Panc1 (cell line): ENCODE measurements around the gene FAM50B. TPM values are rescaled to one million over a fixed set of nuclear protein-coding genes. Genes with fewer than 3 reads are reported as not detected.

Experiments
- ATAC-seq: fragments of 200-7000 bp; cut with Tn5 transposase; 2 replicates; pipeline ENCODE4 v1.9.1; 2020; ENCODE audit warnings: mild to moderate bottlenecking, moderate library complexity
- BruUV-seq: library from RNA; stranded (reverse); fragments of 400-500 nt; replicated peaks from 2 replicates; lab custom pipeline; 2021; lab: Mats Ljungman, UMichigan
- CTCF ChIA-PET: fragments of 300-600 bp; sonication (Branson Sonifier 250); formaldehyde crosslinking; loops from one replicate; lab custom pipeline; 2022; ENCODE audit warnings: antibody characterized with exemption; lab: Charles Lee
- POLR2A ChIA-PET: fragments of 300-600 bp; sonication (Branson Sonifier 250); formaldehyde crosslinking; loops from one replicate; lab custom pipeline; 2022; ENCODE audit warnings: antibody characterized with exemption; lab: Charles Lee
- DNase-seq: peaks from one replicate; pipeline ENCODE4 v3.0.0-alpha.2; 2010; ENCODE audit warnings: low read depth, low spot score
- H3K27ac ChIP-seq: 2 replicates; pipeline ENCODE4 v1.5.1; 2011; ENCODE audit warnings: mild to moderate bottlenecking, low read length, inconsistent platforms
- H3K27me3 ChIP-seq: fragments of 200-500 bp; sonication (Bioruptor generic); 2 replicates; pipeline ENCODE4 v1.6.0; 2014; ENCODE audit warnings: low read length, inconsistent platforms; ENCODE audit not compliant: control insufficient read depth, insufficient read depth
- H3K36me3 ChIP-seq: fragments of 200-500 bp; sonication (Bioruptor generic); 2 replicates; pipeline ENCODE4 v1.5.1; 2014; ENCODE audit warnings: inconsistent platforms, mild to moderate bottlenecking, low read length, moderate library complexity; ENCODE audit not compliant: control insufficient read depth, insufficient read depth
- H3K4me1 ChIP-seq: 2 replicates; pipeline ENCODE4 v1.5.1; 2011; ENCODE audit warnings: inconsistent platforms, mild to moderate bottlenecking, low read length, moderate library complexity; ENCODE audit not compliant: control insufficient read depth, insufficient read depth
- H3K4me3 ChIP-seq, 2 experiments: 2 replicates each; pipeline ENCODE4 v1.5.1; 2011 to 2012; ENCODE audit warnings: low read depth in 2 of 2, low read length in 2 of 2, mild to moderate bottlenecking in 2 of 2, inconsistent platforms in 1 of 2, moderate library complexity in 1 of 2
- H3K9me3 ChIP-seq: fragments of 200-500 bp; sonication (Bioruptor generic); 2 replicates; pipeline ENCODE4 v1.5.1; 2014; ENCODE audit warnings: low read depth, mild to moderate bottlenecking, inconsistent platforms, low read length, moderate library complexity; ENCODE audit not compliant: control insufficient read depth, insufficient read depth
- CTCF ChIP-seq: fragments of 450-650 bp; IDR thresholded peaks from 2 replicates; pipeline ENCODE4 v1.5.1; 2017; ENCODE audit warnings: mild to moderate bottlenecking
- POLR2AphosphoS5 ChIP-seq: IDR thresholded peaks from 2 replicates; pipeline ENCODE4 v1.6.1; 2012; ENCODE audit warnings: mild to moderate bottlenecking, low read depth, low read length, moderate library complexity
- SIN3A ChIP-seq: IDR thresholded peaks from 2 replicates; pipeline ENCODE4 v1.6.1; 2012; ENCODE audit warnings: low read depth, mild to moderate bottlenecking, low read length, moderate library complexity, borderline replicate concordance; ENCODE audit not compliant: insufficient read depth
- TCF7L2 ChIP-seq: IDR thresholded peaks from 2 replicates; pipeline ENCODE4 v1.6.1; 2011; ENCODE audit warnings: mild to moderate bottlenecking, low read depth, low read length, inconsistent platforms
- in situ Hi-C: cut with HindIII; loops from 2 replicates; pipeline ENCODE4 v1.10.0; 2016; ENCODE audit warnings: low sequenced_read_pairs, low pct_unique_long_range_greater_than_20kb
- intact Hi-C: fragments of 100-400 bp; cut with micrococcal nuclease; formaldehyde crosslinking; loops from one replicate; pipeline ENCODE4 v1.10.0; 2022; ENCODE audit not compliant: unreplicated experiment
- total RNA-seq: library from RNA; stranded (reverse); gene quantifications from one replicate; pipeline ENCODE4 v1.2.1, GENCODE V29; 2021; ENCODE audit not compliant: unreplicated experiment
- TF ChIP-seq, protein P1 (sequence below), 2 experiments: IDR thresholded peaks; 2 replicates each; pipeline ENCODE4 v1.6.1; 2011 to 2012; ENCODE audit warnings: low read depth in 2 of 2, control low read depth in 1 of 2, low read length in 1 of 2, mild to moderate bottlenecking in 1 of 2, moderate library complexity in 1 of 2; ENCODE audit not compliant: insufficient read depth in 1 of 2

FAM50B gene
- total RNA-seq, 1 experiment from 2014 or later = not detected

GRCh38 chr6:3836566-3836965, 12.6 kb upstream of the FAM50B start:
- no TSS peak for BruUV-seq
- Histone ChIP-seq H3K4me3 (no peak overlapping the region), H3K36me3 (no peaks in the 10 kb centered on the region), H3K9me3 (no peaks in the 10 kb centered on the region), H3K27ac (no peak overlapping the region), H3K4me1 (peaks cover 7% of the 10 kb centered on the region), H3K27me3 (no peaks in the 10 kb centered on the region)
- in situ Hi-C loops = no loop called here
- DNase-seq (no peak), ATAC-seq (no peak)
- TF ChIP-seq CTCF = no peak
- TF ChIP-seq POLR2AphosphoS5 = no peak
- no peak for TF ChIP-seq TCF7L2
- no peak for TF ChIP-seq SIN3A
- TF ChIP-seq, protein P1, sequence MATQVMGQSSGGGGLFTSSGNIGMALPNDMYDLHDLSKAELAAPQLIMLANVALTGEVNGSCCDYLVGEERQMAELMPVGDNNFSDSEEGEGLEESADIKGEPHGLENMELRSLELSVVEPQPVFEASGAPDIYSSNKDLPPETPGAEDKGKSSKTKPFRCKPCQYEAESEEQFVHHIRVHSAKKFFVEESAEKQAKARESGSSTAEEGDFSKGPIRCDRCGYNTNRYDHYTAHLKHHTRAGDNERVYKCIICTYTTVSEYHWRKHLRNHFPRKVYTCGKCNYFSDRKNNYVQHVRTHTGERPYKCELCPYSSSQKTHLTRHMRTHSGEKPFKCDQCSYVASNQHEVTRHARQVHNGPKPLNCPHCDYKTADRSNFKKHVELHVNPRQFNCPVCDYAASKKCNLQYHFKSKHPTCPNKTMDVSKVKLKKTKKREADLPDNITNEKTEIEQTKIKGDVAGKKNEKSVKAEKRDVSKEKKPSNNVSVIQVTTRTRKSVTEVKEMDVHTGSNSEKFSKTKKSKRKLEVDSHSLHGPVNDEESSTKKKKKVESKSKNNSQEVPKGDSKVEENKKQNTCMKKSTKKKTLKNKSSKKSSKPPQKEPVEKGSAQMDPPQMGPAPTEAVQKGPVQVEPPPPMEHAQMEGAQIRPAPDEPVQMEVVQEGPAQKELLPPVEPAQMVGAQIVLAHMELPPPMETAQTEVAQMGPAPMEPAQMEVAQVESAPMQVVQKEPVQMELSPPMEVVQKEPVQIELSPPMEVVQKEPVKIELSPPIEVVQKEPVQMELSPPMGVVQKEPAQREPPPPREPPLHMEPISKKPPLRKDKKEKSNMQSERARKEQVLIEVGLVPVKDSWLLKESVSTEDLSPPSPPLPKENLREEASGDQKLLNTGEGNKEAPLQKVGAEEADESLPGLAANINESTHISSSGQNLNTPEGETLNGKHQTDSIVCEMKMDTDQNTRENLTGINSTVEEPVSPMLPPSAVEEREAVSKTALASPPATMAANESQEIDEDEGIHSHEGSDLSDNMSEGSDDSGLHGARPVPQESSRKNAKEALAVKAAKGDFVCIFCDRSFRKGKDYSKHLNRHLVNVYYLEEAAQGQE (IDR thresholded peaks at IDR 0.05; ENCODE audit: insufficient read depth in 1 of 2, low read depth in 2 of 2, low read length in 1 of 2) = no peak
- intact Hi-C loops = no loop called here
- ChIA-PET CTCF (no interaction called here), POLR2A (no interaction called here)

- intact Hi-C loops = no loop called here
- TF ChIP-seq, protein P1 (IDR thresholded peaks at IDR 0.05; ENCODE audit: insufficient read depth in 1 of 2, low read depth in 2 of 2, low read length in 1 of 2) = no peak
- no peak for TF ChIP-seq POLR2AphosphoS5
- TF ChIP-seq CTCF = no peak
- TF ChIP-seq TCF7L2 = no peak
- TF ChIP-seq SIN3A = no peak
- in situ Hi-C loops = no loop called here
Observed at GRCh38 chr6:3837781-3838180, 11.4 kb upstream of the FAM50B start.

More at GRCh38 chr6:3837781-3838180, 11.4 kb upstream of the FAM50B start:
- DNase-seq (no peak), ATAC-seq (no peak)
- ChIA-PET POLR2A (no interaction called here), CTCF (no interaction called here)
- Histone ChIP-seq H3K27me3 (no peaks in the 10 kb centered on the region), H3K4me3 (no peak overlapping the region), H3K27ac (no peak overlapping the region), H3K36me3 (no peaks in the 10 kb centered on the region), H3K4me1 (peaks cover 14% of the 10 kb centered on the region), H3K9me3 (no peaks in the 10 kb centered on the region)
- no TSS peak for BruUV-seq
